ENCODE data around the gene SEMA4D.

Gene SEMA4D

GRCh38 chr9:89428222-89428761 lies 69.6 kb downstream of the SEMA4D start:
- no peak for DNase-seq (ENCODE audit: low read depth)

DNA sequence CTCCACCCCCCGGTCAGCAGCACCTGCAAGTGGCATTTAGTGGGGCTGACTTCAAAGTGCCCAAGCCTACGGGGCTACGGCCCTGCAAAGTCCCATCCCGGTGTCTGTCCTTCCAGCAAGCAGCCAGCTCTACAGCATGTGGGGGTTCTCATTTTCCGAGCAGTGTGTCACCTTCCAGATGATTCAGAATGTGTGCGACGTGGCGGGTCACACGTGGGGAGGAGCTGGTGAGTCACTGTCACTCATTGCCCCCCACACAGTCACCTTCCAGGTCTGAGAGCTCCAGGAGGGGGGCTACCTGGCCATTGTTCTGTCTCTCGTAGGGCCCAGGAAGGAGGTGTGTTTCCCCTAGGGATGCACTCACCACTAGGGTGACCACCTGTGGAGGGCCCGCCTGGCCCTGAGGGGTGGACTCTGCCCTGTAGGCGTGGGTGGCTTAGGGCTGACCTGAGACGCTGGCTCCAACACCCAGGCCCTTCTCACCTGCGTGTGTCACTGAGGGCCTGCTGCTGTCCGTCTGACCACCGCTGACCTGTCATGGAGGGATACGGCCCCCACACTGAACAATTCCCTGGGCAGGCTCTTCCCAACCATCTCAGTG lies 70.2 kb downstream of the SEMA4D start:
- DNase-seq (ENCODE audit: low read depth): no peak

GRCh38 chr9:89426384-89426961 lies 71.4 kb downstream of the SEMA4D start:
- DNase-seq (ENCODE audit: low read depth): no peak

- no peak for DNase-seq (ENCODE audit: low read depth)
These were observed 72.0 kb downstream of the SEMA4D start for GRCh38 chr9:89425921-89426383.

- DNase-seq (ENCODE audit: low read depth): no peak
These were observed 72.7 kb downstream of the SEMA4D start for GRCh38 chr9:89425024-89425805.

- DNase-seq (ENCODE audit: low read depth): peak; percentile 28
These were observed 75.5 kb downstream of the SEMA4D start for GRCh38 chr9:89422151-89422975.

GRCh38 chr9:89421595-89421994 lies 76.3 kb downstream of the SEMA4D start:
- peak; percentile 23 for DNase-seq (ENCODE audit: low read depth)

DNA sequence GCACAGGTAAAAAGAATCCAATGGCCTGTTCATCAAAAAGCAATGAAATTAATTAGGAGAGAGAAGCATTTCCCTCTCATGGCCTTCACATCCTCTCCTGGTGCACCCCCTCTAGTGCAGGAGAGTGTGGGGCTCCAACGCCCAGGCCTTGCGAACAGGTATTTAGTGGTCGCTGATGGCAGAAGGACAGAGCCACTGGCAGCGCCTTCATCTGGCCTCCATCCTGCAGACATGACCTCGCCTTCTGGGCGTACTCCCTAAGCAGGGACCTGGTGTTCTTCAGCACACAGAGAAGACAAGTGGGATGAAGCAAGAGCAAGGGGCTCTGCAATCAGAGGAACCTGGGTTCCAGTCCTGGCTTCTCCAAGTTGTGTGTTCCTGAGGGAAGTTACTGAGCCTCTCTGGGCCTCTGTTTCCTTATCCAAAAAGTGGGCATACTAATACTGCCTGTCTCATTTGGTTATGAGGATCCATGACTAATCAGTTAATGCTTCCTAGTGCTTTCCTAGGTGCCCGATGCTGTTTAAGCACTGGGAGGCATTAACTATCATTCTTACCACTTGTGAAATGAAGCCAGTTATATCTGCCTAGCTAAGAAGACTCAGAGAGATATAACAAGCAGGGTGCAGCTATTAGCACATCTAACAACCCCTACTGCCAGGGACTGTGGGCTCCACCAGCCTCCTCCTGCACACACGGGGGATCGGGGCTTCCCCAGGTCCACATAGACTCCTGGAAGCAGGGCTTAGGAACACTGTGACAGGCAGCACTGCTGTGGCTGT lies 77.3 kb downstream of the SEMA4D start:
- no peak for DNase-seq (ENCODE audit: low read depth)

- DNase-seq (ENCODE audit: low read depth): no peak
These were observed 77.9 kb downstream of the SEMA4D start for GRCh38 chr9:89419978-89420394.

GRCh38 chr9:89418882-89419640 lies 78.9 kb downstream of the SEMA4D start:
- no peak for DNase-seq (ENCODE audit: low read depth)

DNA sequence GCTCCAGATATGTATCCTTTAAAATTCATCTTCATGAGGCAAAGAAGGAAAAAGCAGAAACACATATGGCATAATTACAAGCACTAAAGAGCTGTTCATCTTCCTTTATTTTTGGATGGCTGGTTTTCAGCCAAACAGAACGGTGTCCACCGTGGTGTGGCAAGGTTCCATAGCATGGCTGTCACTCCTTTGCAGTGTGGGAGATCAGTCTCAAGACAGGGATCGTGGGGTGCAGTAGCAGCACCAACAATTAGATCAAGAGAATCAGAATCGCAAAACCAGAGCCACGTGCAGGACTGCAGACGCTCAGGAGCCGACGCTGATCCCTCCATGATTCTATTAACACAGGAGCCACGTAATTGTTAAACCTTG lies 79.5 kb downstream of the SEMA4D start:
- no peak for DNase-seq (ENCODE audit: low read depth)

DNA sequence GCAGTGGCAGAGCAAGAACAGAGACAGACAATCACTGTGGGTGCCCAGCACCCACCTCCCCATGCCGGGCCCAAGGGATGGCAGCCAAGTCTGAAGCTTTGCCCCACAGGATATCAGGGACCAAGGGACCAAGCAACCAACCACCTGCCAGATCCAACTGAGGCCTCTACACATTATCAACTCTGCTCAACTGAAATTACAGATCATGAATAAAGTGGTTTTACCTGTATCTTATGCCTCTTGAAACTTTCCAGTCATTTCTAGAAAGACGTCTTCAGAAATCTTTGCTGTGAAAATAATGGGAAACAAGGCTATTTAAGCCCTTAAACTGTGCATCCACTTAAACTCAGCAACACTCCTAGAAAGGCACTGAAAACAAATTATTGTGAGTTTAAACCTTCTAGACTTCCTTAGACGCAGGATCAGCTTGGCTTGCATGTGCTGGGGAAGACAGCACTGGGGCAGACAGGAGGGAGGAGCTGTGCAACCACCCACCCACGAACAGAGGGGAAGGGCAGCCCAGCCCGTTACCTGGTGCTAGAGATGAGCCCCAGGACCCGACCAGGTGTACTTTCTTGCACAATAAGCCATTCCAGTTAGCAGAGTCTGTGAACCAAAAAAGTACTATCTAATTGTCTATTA lies 80.0 kb downstream of the SEMA4D start:
- DNase-seq (ENCODE audit: low read depth): no peak

GRCh38 chr9:89414670-89415324 lies 83.1 kb downstream of the SEMA4D start:
- no peak for DNase-seq (ENCODE audit: low read depth)

GRCh38 chr9:89413963-89414638 lies 83.8 kb downstream of the SEMA4D start:
- no peak for DNase-seq (ENCODE audit: low read depth)

DNA sequence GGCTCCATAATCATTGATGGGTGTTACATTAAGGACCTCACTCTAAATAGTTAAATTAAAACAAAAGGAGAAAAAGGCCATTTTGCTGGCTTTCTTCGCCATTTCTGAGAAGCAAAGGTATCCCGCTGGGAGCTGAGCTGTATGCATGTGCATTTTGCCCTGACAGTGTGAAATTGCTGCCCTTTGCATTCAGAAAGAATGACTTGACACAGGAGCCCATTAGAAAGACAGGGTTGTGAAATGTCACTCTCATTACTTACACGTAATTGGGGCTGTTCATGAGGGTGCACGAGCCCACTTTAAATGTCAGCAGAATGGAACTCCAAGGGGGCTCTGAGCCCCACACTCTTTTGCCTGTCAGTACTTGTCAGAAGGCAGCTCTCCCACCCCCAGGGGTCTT lies 85.0 kb downstream of the SEMA4D start:
- no peak for DNase-seq (ENCODE audit: low read depth)

DNA sequence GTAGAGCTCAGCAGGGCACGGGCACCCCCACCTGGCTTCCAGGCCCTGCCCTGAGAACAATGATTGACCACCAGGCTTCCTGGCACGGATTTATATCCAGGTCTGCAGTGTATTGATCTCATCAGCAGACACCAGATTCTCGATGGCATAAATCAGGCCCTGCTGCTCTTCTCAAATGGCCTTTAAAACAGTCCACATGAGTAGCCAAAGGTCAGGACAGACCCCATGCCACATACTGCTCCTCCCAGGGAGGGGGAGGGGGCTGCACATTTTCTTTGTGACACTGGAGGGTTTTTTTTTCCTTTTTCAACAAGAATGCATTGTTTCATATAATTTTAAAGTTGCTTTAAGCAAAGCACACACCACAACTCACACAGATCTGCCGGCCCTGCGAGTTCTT lies 85.4 kb downstream of the SEMA4D start:
- DNase-seq (ENCODE audit: low read depth): no peak

DNA sequence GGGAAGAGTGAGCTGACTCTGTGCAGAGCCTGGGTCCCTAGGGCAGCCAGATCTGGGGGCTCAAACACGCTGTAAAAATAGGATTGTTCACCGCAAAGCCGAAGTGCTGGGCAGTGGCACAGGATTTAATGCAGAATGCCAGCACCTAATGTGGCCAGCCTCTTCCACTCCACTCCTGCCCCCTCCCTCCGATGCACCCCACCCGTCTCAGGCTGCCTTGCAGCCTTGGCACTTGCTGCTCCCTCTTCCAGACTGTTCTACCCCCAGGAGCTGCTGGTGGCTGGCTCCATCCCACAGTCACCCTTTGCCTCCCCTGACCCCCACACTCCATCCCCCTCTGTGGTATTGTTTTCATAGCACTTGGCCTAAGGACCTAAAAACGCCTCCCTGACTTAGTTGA lies 86.2 kb downstream of the SEMA4D start:
- no peak for DNase-seq (ENCODE audit: low read depth)

- no peak for DNase-seq (ENCODE audit: low read depth)
These were observed 87.1 kb downstream of the SEMA4D start for GRCh38 chr9:89410641-89411350.
